Measurements from ENCODE around the gene PHF13.

GRCh38 chr1:6574818-6575217 is 38.7 kb upstream of the PHF13 start:
- TF ChIP-seq GATA3 (IDR thresholded peaks at IDR 0.05; ENCODE audit: low read depth, low read length), result no peak
- no peak for TF ChIP-seq GATA2 (IDR thresholded peaks at IDR 0.05; ENCODE audit: low read depth, low read length)
